ENCODE results near the gene CCSER1. TPM values are rescaled to one million over a fixed set of nuclear protein-coding genes. Genes with fewer than 3 reads are reported as not detected.

CCSER1 gene
- total RNA-seq (2014; rRNA removed; shearing (Covaris generic)) = not detected in 2 replicates

DNA sequence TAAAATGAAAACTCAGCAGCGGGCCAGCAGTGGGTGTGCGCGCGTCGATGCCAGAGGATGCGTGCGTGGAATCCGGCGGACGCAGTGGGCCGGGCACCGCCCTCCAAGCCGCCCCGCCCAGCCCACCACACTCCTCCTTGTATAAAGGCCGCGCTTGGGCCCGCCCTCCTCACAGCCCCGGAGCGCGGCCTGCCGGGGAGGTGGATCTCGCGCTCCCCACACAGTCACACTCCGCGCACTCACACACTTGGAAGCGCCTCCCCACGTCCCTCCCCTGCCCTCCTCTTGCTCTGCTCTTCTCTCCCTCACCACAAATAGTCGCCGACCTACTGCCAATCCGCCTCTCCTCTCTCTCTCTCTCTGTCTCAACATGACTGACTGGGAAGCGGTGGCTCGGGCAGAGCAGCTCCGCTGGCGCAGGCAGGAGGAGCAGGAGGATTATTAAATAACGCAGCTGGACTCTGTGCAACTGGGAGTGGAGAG, at the start of gene CCSER1:
CCSER1 (plus strand) TSS at position 172 of the 483 bp plus-strand sequence.
- no peak for DNase-seq (ENCODE audit: low spot score)

DNA sequence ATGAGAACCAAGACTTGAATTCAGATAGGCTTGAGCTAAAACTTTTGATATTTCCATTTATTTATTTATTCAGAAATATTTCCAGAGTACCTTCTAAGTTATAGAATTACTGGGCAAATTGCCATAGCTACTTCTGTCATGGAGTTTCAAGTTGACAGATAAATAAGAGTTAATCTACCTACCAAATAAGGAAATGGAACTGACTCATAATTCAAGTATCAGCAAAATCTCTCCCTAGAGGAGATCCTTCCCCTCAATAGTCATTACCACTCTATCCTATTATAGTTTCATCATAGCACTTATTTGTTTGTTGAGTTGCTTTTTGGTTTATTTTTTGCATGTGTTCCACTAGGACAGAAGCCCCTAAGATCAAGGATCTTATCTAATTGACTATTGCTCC, 48.8 kb upstream of the CCSER1 start:
- DNase-seq (ENCODE audit: low spot score) = peak; percentile 28

GRCh38 chr4:90080116-90080515, 47.1 kb upstream of the CCSER1 start:
- DNase-seq (ENCODE audit: low spot score) = no peak

DNA sequence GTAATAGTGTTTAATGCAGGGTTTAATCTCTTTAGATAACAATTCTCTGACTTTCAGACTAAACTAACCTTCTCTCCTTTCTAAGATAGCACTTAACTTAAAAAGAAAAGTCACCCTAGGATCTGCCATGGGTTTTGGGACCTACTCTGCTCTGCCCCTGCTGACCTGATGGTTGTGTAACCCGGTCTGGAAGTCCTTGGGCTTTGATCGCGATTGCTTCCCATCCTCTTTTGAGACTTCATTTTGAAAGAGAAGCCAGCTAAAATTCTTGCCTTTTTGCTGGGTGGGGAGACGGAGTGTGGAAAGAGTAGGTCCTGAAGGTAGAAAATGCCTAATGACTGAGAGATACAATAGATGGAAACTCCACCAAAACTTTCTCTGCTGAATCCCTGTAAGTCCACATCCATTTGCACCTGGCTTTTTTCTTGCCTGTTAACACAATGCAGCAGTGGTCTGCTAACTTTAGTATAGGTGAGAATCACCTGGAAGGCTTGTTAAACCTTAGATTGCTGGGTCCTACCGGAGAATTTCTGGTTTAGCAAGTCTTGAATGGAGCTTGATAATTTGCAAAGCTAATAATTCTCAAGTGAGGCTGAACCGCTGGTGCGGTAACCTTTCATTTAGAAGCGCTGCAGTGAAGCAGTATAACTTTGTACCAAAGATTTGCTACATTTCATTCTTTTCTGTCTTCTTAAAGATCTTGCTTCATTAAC, 45.6 kb upstream of the CCSER1 start:
- no peak for DNase-seq (ENCODE audit: low spot score)

GRCh38 chr4:90082449-90082848, 44.7 kb upstream of the CCSER1 start:
- DNase-seq (ENCODE audit: low spot score) = no peak

DNA sequence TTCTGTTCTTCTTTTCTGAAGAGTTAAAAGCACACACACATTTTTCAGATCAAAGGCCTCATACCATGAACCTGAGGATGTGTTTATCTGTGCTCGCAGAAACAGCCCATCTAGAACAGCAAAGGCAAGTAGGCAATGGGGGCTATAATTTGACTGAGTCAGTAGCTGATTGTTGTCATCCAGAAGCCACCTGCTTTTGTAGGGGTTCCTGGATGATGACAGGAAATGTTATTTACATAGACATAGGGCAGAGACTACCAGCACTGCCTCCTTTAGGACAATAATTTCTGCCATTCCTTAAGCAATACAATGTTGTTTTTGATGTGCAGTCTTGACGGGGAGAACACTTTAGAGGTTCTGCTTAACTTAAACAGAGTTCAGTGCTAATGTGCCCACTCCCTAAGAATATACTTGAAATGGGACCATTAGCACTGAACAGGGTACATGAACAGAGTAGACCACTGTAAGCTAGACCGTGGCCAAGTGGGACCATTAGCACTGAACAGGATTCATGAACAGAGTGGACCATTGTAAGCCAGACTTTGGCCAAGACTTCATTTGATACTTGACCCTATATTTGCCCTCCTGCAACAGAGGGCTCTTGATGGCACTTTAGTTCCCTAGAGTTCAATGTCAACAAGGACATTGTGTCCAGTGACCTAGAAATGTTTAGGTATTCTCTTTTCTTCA, 42.8 kb upstream of the CCSER1 start:
- no peak for DNase-seq (ENCODE audit: low spot score)

DNA sequence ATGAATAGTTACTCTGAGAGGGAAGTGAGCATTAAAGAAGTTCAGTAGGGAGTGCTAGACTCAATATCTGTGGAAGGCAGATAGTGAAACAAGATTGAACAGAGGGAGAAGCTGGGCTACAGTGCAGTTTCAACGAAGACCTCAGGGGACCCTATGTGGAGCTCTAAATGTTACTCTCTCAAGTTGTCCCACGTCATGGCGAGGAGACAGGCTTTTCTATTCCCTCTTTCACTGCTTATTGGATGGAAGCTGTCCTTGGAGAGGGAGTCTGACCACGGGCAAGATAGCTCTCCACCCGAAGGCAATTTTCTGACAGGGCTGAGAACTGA, 42.3 kb upstream of the CCSER1 start:
- DNase-seq (ENCODE audit: low spot score) = no peak

DNA sequence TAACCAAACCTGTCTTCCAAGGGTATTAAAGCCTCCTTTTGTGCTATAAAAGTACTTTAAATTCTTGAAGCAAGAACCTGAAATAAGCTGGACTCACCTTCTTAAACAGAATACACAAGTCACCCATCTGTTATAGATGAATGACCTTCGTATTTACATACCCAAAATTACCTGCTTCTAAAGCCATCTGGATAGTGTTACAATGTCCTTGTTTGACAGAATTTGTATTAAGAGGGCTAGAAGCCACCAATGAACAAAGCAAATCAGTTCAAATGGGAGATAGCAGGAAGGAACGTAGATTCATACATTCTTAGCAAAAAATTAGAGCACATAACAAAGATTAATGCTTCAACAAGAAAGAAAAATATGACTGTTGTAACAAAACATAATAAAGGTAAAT, 33.7 kb upstream of the CCSER1 start:
- DNase-seq (ENCODE audit: low spot score) = no peak

GRCh38 chr4:90095000-90095399, 32.2 kb upstream of the CCSER1 start:
- DNase-seq (ENCODE audit: low spot score) = peak; percentile 25

DNA sequence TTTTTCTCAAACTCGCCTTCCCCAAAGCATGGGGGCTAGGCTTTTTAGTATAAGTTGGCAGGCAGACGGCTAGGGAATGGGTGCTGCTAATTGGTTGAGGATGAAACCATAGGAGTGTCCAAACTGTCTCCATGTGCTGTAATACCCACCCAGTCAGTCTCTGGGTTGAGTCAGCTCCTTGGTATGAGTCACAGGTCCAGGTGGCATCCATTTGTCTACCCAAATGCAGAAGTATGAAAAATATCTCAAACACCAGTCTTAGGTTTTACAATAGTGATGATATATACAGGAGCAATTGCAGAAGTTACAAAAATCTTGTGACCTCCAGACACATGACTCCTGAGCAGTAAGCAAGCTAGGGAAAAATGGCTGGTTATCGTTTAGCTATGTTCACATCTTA, 27.4 kb upstream of the CCSER1 start:
- peak; percentile 87 for DNase-seq (ENCODE audit: low spot score)

DNA sequence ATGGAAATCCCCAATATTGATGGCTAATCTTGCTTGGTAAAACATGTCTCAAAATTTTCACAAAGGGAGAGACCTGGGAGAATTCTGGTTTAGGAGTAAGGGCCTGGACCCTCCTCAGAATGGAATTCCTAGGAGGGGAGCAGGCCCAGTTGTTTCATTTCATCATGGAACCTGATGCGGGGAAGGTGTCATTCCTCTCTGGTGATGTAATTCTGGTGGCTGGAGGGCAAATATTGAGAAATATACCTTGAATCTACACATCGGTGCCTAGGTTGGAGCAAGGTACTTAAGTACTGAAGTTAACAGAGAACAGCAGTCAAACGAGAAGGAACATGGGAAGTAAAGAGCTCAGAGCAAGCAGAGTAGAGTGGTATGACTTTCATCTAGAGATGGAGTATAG, 23.2 kb upstream of the CCSER1 start:
- DNase-seq (ENCODE audit: low spot score) = no peak

GRCh38 chr4:90105274-90105673, 21.9 kb upstream of the CCSER1 start:
- no peak for DNase-seq (ENCODE audit: low spot score)

DNA sequence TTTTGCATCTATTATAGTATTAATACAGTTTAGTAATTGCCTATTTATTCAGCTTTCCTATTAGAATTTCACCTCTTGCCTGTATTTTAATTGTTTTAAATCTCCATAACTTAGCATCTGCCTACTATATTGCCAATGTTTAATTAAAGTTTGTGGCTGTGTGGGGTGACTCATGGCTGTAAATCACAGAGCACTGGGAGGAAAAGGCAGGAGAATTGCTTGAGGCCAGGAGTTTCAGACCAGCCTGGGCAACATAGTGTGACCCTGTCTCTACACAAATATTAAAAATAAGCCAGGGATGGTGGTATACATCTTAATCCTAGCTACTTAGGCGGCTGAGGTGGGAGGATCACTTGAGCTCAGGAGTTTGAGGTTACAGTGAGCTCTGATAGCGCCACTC, 14.5 kb upstream of the CCSER1 start:
- peak; percentile 71 for DNase-seq (ENCODE audit: low spot score)

GRCh38 chr4:90113881-90114457, 13.2 kb upstream of the CCSER1 start:
- DNase-seq (ENCODE audit: low spot score) = no peak

DNA sequence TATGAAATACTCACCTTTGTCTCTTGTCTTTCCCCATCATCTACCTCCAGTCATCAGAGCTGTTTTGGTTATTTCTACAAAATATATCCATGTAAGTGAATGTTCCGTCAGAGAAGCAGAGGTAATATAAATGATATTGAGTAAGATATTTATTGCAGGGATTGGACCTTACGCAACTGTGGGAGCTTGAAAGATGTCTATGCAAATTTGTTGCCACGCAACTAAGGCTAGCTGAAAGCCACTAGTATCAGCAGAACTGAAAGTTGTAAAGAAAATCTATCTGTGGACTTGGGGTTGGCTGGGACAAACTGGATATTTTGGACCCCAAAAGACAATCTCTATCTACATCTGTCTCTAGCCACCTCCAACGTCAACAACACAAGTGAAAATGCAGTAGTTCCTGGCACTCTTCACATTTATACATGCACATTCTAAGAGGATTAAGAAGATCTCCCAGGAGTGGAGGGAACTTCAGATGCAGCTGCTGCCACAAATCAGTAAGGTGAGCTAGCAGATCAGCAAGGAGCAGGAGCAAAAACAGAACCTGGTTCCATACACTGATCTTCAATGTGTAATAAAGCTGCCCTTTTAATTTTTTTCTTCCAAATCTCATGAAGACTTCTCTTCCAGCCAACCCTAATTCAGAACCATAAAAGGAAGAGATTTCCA, 8.5 kb upstream of the CCSER1 start:
- DNase-seq (ENCODE audit: low spot score) = no peak

DNA sequence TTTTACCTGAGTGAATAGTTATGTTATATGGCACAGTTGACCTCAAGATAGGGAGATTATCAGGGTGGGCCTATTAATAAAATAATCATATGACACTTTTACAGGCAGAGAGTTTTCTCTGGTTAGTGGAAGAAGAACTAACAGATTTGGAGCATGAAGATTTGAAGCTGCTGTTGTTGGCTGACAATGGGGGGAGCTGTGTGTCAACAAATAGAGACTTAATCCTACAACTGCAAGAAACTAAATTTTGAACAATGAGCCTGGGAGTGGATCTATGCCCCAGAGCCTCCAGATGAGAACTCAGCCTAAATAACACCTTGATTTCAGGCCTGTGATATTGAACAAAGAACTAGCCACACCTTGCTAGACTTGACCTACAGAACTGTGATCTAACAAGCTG, 7.2 kb upstream of the CCSER1 start:
- DNase-seq (ENCODE audit: low spot score) = no peak

GRCh38 chr4:90120815-90121214, 6.4 kb upstream of the CCSER1 start:
- no peak for DNase-seq (ENCODE audit: low spot score)

DNA sequence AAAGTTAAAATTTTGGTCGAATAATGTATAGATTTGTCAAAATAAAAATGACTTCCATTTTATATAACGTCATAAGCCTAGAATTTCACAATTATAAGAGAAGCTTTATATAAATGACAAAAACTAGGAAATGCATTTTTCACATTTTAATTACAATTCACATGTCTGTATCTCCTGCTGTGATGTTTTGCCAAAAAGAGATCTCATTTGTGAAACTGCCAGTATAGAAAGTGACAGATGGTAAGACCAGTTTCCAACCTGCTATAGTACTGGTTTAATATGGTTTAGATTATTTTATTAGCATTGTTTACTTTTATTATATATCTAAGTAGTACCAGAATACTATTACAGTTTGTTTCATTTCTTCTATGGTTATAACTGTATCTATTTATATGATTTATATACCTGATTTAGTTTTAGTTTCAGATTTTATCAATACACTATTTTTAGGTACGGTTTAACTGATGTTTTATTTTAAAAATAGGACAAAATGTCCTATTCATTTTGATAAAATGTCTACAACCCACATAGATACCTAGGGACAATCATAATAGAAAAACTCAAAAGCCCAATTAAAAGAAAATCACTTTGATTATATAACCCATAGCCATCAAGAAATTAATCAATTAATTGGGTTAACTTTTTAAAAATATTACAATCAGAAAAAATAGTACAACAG, 5.4 kb upstream of the CCSER1 start:
- DNase-seq (ENCODE audit: low spot score) = no peak

- DNase-seq (ENCODE audit: low spot score) = peak; percentile 64
Observed at GRCh38 chr4:90122355-90122748, 4.8 kb upstream of the CCSER1 start.

GRCh38 chr4:90124276-90124675, 2.9 kb upstream of the CCSER1 start:
- no peak for DNase-seq (ENCODE audit: low spot score)

DNA sequence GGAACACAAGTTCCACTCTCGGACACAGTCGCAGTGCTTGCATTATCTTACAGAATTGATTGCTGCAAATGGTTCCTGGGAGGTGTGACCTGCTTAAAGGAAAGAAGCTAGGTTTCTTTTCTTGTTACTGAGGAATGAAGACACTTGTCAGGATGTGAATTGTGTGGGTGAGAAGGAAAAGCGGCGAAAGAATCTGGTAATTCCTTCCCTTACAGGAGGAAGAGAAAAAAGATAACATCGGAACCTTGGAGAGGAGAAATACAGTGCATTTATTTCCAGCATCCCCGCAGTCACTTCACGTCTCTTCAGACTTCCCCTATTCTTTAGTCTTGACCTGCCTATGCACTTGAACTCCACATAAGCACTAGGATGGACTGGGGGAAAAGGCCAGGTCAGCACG, 389 bp upstream of the CCSER1 start:
- DNase-seq (ENCODE audit: low spot score) = no peak

DNA sequence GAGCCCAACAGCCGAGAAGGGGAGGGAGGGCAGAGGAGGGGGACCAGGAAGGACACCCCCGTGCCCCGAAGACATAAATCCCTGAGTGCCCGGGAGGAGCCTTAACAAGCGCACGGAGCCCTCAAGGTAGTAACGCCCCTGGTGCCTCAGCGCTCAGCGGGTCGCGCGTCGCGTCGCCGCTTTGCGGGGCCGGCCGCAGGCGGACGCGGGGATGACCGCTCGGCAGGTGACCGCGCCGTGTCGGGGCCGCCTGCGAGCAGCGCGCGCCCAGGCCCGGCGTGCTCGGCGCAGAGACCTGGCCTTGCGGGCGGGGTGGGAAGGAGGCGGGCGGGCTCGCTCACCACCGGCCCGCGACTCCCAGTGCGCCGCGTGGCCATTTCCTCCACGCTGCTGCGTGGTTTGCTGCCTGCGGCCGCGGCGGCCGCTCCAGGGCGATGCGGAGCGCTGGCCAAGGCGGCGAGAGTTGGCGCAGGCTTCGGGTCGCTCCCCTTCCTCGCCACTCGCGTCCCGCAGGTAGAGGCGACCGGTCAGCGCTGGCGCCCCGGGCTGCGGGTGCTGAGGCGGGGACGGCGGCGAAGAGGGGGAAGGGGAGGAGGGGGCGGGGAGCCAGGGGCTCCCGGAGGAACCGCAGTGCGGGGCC, 632 bp downstream of the CCSER1 start:
- DNase-seq (ENCODE audit: low spot score) = no peak
